ENCODE measurements around the gene KIAA2012.

Gene KIAA2012

GRCh38 chr2:202043475-202043874, 29.6 kb upstream of the KIAA2012 start:
- DNase-seq (ENCODE audit: low read depth) = no peak

DNA sequence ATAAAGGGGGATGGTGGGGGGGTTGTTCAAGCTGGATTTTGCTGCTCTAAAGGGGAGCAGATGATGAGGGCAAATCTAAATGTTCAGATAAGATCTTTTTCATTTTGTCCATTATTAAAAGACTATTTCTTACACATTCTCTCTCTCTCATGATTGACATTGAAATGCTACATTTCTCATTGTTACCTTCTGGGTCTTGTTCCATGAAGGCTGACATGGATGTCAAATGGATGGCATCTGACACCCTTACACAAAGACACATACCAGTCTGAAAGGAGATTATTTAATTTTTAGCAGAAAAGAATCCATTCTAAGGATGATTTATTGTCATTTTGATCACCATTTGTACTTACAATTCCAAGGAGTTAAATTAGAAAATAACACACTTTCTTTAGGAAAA, 28.3 kb upstream of the KIAA2012 start:
- DNase-seq (ENCODE audit: low read depth) = no peak

GRCh38 chr2:202046572-202046971, 26.5 kb upstream of the KIAA2012 start:
- DNase-seq (ENCODE audit: low read depth) = no peak

DNA sequence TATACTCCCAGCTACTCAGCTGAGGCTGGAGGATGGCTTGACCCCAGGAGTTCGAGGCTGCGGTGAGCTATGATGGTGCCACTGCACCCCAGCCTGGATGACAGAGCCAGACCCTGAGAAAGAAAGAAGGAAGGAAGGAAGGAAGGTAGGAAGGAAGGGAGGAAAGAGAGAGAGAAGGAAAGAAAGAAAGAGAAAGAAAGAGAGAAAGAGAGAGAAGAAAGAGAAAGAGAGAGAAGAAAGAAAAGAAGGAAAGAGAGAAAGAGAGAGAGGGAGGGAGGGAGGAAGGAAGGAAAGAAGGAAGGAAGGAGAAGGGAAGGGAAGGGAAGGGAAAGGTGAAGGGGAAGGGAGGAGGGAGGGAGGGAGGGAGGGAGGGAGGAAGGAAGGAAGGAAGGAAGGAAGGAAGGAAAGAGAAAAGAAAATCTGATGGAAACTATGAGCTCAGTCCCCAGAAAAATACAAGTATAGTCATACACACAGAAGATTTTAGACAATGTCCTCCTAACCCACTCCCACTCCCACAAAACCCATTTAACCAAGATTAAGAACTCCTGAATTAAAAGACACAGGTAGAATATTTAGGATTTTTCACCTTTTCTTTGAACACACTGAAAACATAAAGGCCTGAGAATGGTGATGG, 23.8 kb upstream of the KIAA2012 start:
- DNase-seq (ENCODE audit: low read depth) = no peak

DNA sequence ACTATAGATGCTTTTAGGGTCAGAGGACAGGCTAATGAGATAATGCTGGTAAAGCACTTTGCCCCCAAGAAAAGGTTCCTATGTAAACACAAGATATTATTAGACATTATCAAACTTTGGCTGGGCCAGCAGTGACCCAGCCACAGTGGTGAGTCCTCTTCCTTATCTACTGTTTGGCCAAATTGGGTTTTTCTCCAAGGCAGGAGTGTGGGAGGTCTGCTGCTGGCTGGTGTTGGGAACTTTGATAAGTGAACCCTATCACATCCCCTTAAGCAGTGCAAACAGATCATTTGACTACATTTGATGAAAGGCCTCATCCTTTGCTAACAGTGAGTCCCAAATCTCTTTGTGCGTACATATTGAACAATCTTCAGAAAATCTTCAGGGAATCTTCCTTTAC, 23.2 kb upstream of the KIAA2012 start:
- no peak for DNase-seq (ENCODE audit: low read depth)

DNA sequence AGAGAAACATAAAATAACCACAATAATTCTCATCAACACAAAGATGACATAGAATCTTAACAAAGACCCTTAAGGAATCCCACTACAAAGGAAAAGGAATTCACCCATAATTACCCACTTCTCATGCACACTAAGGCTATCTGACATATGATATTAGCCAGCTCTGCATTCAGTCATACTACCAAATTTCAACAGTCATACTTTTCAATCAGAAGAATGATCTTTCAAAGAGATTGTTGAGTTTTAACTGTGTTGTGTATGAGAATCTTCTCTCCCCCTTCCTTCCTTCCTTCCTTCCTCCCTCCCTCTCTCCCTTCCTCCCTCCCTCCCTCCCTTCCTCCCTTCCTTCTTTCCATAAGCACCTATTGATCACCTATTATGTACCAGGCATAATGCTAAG, 22.4 kb upstream of the KIAA2012 start:
- DNase-seq (ENCODE audit: low read depth) = no peak

- no peak for DNase-seq (ENCODE audit: low read depth)
These were observed 21.4 kb upstream of the KIAA2012 start for GRCh38 chr2:202051499-202052161.

GRCh38 chr2:202052235-202052634, 20.8 kb upstream of the KIAA2012 start:
- no peak for DNase-seq (ENCODE audit: low read depth)

DNA sequence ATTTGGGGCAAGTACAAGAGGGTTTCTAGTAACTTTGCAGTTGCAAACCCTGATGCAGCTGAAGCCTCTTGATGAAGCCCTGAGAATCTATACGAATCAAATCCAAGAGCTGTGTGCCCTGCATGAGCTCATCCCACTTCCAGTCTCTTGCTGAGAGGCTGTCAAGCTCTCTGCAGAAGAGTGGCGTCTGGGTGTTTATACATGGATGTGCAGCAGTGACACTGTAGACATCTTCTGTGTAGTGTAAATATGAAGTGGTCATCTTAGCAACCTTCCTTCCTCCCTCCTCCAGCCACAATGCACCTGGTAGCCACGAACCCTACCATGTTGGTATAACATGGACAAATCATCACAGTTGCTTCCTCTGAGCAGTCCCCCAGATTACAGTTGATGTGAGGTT, 18.4 kb upstream of the KIAA2012 start:
- DNase-seq (ENCODE audit: low read depth) = no peak

GRCh38 chr2:202056611-202057010, 16.4 kb upstream of the KIAA2012 start:
- no peak for DNase-seq (ENCODE audit: low read depth)

- DNase-seq (ENCODE audit: low read depth) = no peak
These were observed 12.8 kb upstream of the KIAA2012 start for GRCh38 chr2:202060218-202060617.

GRCh38 chr2:202061695-202062094, 11.4 kb upstream of the KIAA2012 start:
- DNase-seq (ENCODE audit: low read depth) = no peak

DNA sequence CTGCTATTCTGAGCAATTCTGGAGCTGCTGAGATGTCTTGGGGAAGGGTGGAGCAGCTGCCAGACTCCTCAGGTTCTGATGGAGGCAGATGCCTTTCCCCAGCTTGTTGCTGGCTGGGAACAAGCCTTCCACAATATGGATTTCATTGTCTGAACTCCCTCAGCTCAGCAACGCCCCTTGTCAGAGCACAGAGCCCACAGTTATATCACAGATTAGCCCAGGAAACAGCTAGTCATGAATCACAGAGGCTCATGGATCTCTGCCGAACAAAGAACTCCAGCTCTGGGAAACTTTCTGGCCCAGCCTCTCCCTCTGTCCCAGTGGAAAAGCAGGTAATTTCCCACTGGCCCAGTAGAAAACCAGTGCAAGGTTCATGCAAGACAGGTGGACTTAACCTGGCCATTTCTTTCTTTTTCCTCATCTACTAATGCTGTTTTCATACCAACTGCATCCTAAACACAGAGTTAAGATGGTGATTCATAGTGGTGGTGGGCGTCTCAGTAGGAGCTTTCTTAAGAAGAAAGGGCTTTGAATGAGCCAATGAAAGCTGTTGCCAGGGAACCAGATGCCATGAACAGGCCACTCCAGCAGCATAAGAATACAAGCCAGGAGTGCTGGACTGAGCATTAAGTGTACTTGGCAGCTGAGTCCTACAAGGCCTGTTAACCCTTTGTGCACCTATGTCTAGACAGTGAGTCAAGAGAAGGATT, 8.7 kb upstream of the KIAA2012 start:
- no peak for DNase-seq (ENCODE audit: low read depth)

DNA sequence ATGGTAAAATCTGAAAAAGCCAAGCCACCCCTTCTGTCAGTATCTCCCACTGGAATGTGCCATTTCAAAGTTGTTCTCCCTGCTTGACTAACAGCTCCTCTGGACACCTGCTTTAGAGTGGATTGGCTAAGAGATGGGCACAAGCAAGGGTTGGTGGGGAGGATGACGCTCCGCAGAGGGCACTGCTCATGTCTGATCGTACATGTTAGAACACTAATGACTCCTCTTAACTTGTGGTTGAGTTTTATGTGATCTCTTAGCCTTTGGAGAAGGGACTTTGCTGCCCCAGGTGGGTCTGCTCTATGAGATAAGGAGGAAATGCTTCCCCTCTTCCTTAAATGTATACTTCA, 8.2 kb upstream of the KIAA2012 start:
- no peak for DNase-seq (ENCODE audit: low read depth)

- no peak for DNase-seq (ENCODE audit: low read depth)
These were observed 7.2 kb upstream of the KIAA2012 start for GRCh38 chr2:202065876-202066275.

GRCh38 chr2:202066875-202067274, 6.2 kb upstream of the KIAA2012 start:
- no peak for DNase-seq (ENCODE audit: low read depth)

GRCh38 chr2:202067589-202067988, 5.5 kb upstream of the KIAA2012 start:
- DNase-seq (ENCODE audit: low read depth) = no peak

DNA sequence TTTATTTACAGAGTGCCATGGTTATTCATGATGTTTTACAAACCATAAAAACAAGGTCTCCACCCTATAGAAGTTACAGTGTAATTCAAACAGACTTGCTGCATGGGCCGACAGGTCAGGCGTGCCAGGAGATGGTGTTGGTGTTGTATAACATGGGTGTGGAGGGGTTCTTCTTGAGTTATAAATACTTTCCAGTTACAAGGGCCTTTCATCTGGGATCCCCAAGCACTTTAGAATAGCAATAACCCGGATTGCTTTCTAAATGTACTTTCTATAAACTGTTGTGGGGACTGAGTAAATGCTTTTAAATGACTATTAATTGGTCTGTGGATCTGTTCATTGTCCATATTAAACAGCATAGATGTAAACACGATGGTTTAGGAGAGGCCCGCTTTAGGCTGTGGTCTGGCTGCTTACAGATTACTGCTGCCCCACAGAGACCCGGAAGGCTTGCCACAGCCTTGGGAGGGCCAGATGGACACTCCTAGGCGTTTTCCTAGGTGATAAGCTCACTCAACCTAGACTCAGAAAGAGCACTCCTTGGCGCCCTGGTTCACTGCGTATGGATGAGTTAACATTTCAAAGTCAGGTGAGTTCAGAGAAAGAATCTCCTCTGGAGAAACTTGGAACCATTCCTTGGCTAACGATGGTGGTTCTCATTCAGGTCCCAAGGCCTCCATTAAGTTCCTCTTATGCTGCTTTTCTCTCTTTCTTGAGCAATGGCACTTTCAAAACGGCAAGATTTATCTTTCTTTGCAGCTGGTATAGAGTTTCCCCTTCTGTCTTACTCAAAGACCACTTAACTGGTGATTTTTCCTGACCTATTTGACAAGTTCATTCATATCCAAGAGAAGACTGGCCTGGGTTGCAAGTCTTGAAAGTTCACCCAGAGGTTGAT, 3.6 kb upstream of the KIAA2012 start:
- DNase-seq (ENCODE audit: low read depth) = no peak

GRCh38 chr2:202071107-202071506, 1.9 kb upstream of the KIAA2012 start:
- DNase-seq (ENCODE audit: low read depth) = no peak

GRCh38 chr2:202072226-202072625, 829 bp upstream of the KIAA2012 start:
- DNase-seq (ENCODE audit: low read depth) = no peak

GRCh38 chr2:202074324-202074723, 1.3 kb downstream of the KIAA2012 start:
- DNase-seq (ENCODE audit: low read depth) = no peak

GRCh38 chr2:202079310-202079709, 6.3 kb downstream of the KIAA2012 start:
- no peak for DNase-seq (ENCODE audit: low read depth)

GRCh38 chr2:202084265-202084664, 11.2 kb downstream of the KIAA2012 start:
- no peak for DNase-seq (ENCODE audit: low read depth)

Measured in activated T-cell treated with anti-CD3 and anti-CD28 coated beads for 1 hour (primary cell).